Neuronal stem cell (in vitro differentiated cells): Measurements from ENCODE around the gene GOLGA6A.
"Not testable (repeated sequence)": the region's sequence is repeated elsewhere in the genome, so short reads cannot be mapped to it uniquely, and the experiment has no call there.

Experiments used
- DNase-seq: peaks from one replicate; pipeline ENCODE4 v3.0.0-alpha.2; 2013; ENCODE audit warnings: low spot score
- H2AFZ ChIP-seq: one replicate; pipeline ENCODE4 v1.6.1; 2013; ENCODE audit warnings: mild to moderate bottlenecking, low read length, inconsistent platforms
- H2AK5ac ChIP-seq: 2 replicates; pipeline ENCODE4 v1.6.1; 2013; ENCODE audit warnings: low read depth, mild to moderate bottlenecking, inconsistent platforms, low read length, moderate library complexity, mixed read lengths
- H2BK120ac ChIP-seq: 2 replicates; pipeline ENCODE4 v1.6.1; 2013; ENCODE audit warnings: low read depth, mild to moderate bottlenecking, inconsistent platforms, low read length, moderate library complexity, mixed read lengths
- H2BK12ac ChIP-seq: one replicate; pipeline ENCODE4 v1.6.1; 2013; ENCODE audit warnings: low read length, inconsistent platforms
- H2BK15ac ChIP-seq: 2 replicates; pipeline ENCODE4 v1.6.1; 2013; ENCODE audit warnings: mild to moderate bottlenecking, low read length, inconsistent platforms, mixed read lengths
- H2BK5ac ChIP-seq: one replicate; pipeline ENCODE4 v1.6.1; 2013; ENCODE audit warnings: inconsistent platforms, mild to moderate bottlenecking, low read length, moderate library complexity
- H3K14ac ChIP-seq: one replicate; pipeline ENCODE4 v1.6.1; 2013; ENCODE audit warnings: low read length, inconsistent platforms
- H3K18ac ChIP-seq: 2 replicates; pipeline ENCODE4 v1.6.1; 2013; ENCODE audit warnings: low read length, inconsistent platforms
- H3K23ac ChIP-seq: 2 replicates; pipeline ENCODE4 v1.6.1; 2013; ENCODE audit warnings: low read depth, mild to moderate bottlenecking, mixed read lengths, low read length, inconsistent platforms; ENCODE audit not compliant: poor library complexity
- H3K27ac ChIP-seq: replicated peaks from 3 replicates; pipeline ENCODE4 v1.5.1; 2013; ENCODE audit warnings: low read length, inconsistent platforms
- H3K27me3 ChIP-seq, 3 experiments: 2 replicates each; pipeline ENCODE4 v1.6.1; 2013; ENCODE audit warnings: low read length in 3 of 3, mild to moderate bottlenecking in 2 of 3, inconsistent platforms in 1 of 3, low read depth in 1 of 3, mixed read lengths in 1 of 3, moderate library complexity in 1 of 3; ENCODE audit not compliant: control insufficient read depth in 3 of 3, insufficient read depth in 3 of 3
- H3K36me3 ChIP-seq, 2 donors: replicated peaks in 1 of 2; 2 replicates each; pipeline ENCODE4 v1.6.1; 2013; ENCODE audit warnings: low read length in 2 of 2; ENCODE audit not compliant: control insufficient read depth in 2 of 2, insufficient read depth in 2 of 2
- H3K4ac ChIP-seq: 2 replicates; pipeline ENCODE4 v1.6.1; 2013; ENCODE audit warnings: inconsistent platforms, mild to moderate bottlenecking, low read length, moderate library complexity
- H3K4me1 ChIP-seq, 2 donors: 1 replicate in 1 of 2; 2 replicates in 1 of 2; pipeline ENCODE4 v1.6.1; 2013; ENCODE audit warnings: low read length in 2 of 2, low read depth in 1 of 2; ENCODE audit not compliant: control insufficient read depth in 2 of 2, insufficient read depth in 1 of 2
- H3K4me2 ChIP-seq: one replicate; pipeline ENCODE4 v1.6.1; 2013; ENCODE audit warnings: mild to moderate bottlenecking, low read length, inconsistent platforms; ENCODE audit not compliant: insufficient read depth, poor library complexity, severe bottlenecking
- H3K4me3 ChIP-seq, 2 donors: 2 replicates each; pipeline ENCODE4 v1.5.1; 2013; ENCODE audit warnings: low read length in 2 of 2, mild to moderate bottlenecking in 2 of 2, inconsistent platforms in 1 of 2, moderate library complexity in 1 of 2
- H3K79me1 ChIP-seq: one replicate; pipeline ENCODE4 v1.6.1; 2013; ENCODE audit warnings: low read depth, mild to moderate bottlenecking, inconsistent platforms, low read length, moderate library complexity
- H3K9ac ChIP-seq: one replicate; pipeline ENCODE4 v1.6.1; 2013; ENCODE audit warnings: mild to moderate bottlenecking, low read depth, low read length, inconsistent platforms; ENCODE audit not compliant: poor library complexity
- H3K9me3 ChIP-seq, 2 donors: replicated peaks in 1 of 2; 2 replicates each; pipeline versions ENCODE3 to v1.6.1; 2013; ENCODE audit warnings: low read length in 2 of 2, mild to moderate bottlenecking in 2 of 2, inconsistent platforms in 1 of 2, low read depth in 1 of 2, mixed read lengths in 1 of 2, moderate library complexity in 1 of 2; ENCODE audit not compliant: control insufficient read depth in 2 of 2, insufficient read depth in 1 of 2
- H4K8ac ChIP-seq: one replicate; pipeline ENCODE4 v1.6.1; 2013; ENCODE audit warnings: low read depth, mild to moderate bottlenecking, inconsistent platforms, low read length, moderate library complexity
- H4K91ac ChIP-seq: one replicate; pipeline ENCODE4 v1.6.1; 2013; ENCODE audit warnings: low read length, low read depth, mild to moderate bottlenecking, inconsistent platforms; ENCODE audit not compliant: poor library complexity
- WGBS, 2 donors: extraction: QIAGEN DNeasy Blood & Tissue Kit; methylation state at CpG; one replicate each; pipeline ENCODE4 v1.1.7; 2013; ENCODE audit warnings: missing lambda C conversion rate in 2 of 2, mixed read lengths in 1 of 2; ENCODE audit not compliant: insufficient read length in 2 of 2, insufficient replicate concordance in 1 of 2; ENCODE audit errors: extremely low coverage in 2 of 2; 5-methylcytosine and 5-hydroxymethylcytosine counted together

GOLGA6A gene

DNA sequence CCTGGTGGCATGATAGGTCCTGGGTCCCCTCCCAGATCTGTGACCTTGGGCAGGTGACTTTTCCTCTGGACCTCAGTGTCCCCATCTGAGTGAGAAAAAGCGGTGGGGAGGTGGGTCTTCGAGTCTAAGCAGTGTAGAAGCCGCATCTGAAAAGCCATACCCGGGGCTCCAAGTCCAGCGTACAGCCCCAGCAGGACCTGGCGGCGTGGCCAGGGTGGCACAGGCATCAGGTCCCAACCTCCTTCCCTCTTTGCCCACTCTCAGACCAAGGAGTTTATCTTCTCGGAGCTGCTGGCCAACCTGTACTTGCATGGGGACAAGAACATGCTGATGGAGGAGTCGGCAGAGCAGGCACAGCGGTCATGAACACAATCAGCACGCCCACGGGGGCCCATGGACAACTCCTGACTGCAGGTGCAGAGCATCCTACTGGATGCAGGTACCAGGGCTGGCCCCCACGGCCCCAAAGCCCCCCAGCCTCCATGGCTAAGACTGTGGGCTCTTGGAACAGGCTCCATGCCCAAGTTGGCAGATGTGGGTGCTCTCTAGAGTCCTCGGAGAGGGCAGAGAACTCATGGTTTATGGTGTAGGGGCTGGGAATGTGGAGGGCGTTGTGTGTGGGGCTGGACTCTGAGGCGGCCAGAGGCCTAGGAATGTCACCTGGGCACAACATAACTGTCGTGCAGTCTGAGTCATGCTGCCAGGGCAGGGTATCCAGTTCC lies 18.8 kb downstream of the GOLGA6A start:
- H3K36me3 ChIP-seq, H2BK120ac ChIP-seq, H2BK15ac ChIP-seq, H3K4me2 ChIP-seq, H3K14ac ChIP-seq, H2BK12ac ChIP-seq, H3K4ac ChIP-seq, H3K18ac ChIP-seq, H3K27ac ChIP-seq, H3K4me3 ChIP-seq, H3K23ac ChIP-seq, H4K91ac ChIP-seq, H2AK5ac ChIP-seq, H3K4me1 ChIP-seq, H2BK5ac ChIP-seq, H3K9ac ChIP-seq, H3K9me3 ChIP-seq, H3K79me1 ChIP-seq, H4K8ac ChIP-seq, DNase-seq, H2AFZ ChIP-seq: not testable (repeated sequence)
- H3K27me3 ChIP-seq = peaks cover 0 to 13% (median 0%) of the 10 kb centered on the region in 3 experiments
- WGBS, 2 donors = no CpG with 5 or more reads among the region's 17 CpGs

DNA sequence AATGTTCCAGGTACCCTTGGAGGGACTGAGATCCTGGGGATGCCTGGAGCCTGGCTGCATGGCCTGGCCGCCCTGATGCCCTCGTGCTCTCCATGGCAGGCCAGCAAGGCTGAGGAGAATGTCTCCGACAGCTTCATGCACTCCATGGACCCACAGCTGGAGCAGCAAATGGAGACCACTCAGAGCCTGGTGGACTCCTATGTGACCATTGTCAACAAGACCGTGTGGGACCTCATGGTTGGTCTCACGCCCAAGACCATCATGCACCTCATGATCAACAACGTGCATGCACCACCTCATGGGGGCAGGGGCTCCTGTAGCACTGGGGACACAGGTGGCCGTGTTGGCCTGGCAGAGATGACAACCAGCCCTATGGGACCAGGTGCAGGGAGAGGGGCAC lies 19.7 kb downstream of the GOLGA6A start:
- Histone ChIP-seq H3K18ac (no peak overlapping the region), H3K9ac (no peak overlapping the region), H3K27ac (no peak overlapping the region), H4K91ac (no peak overlapping the region), H3K14ac (no peak overlapping the region), H3K36me3 (no peaks in the 10 kb centered on the region), H3K9me3 (peaks cover 0 to 2% of the 10 kb centered on the region in 2 donors), H3K79me1 (peaks cover 2% of the 10 kb centered on the region), H3K4me2 (no peak overlapping the region), H3K4me3 (peak overlapping the region in 1 of 2 donors; percentile 9), H2BK12ac (no peak overlapping the region), H3K4ac (no peak overlapping the region), H4K8ac (no peak overlapping the region), H3K23ac (no peak overlapping the region), H2BK120ac (no peak overlapping the region), H2AFZ (no peak overlapping the region), H2BK15ac (no peak overlapping the region), H2BK5ac (no peak overlapping the region), H2AK5ac (no peak overlapping the region), H3K4me1 (no peaks in the 10 kb centered on the region), H3K27me3 (peaks cover 0 to 16% (median 0%) of the 10 kb centered on the region in 3 experiments)
- DNase-seq = no peak
- WGBS, 2 donors = no CpG with 5 or more reads among the region's 7 CpGs

DNA sequence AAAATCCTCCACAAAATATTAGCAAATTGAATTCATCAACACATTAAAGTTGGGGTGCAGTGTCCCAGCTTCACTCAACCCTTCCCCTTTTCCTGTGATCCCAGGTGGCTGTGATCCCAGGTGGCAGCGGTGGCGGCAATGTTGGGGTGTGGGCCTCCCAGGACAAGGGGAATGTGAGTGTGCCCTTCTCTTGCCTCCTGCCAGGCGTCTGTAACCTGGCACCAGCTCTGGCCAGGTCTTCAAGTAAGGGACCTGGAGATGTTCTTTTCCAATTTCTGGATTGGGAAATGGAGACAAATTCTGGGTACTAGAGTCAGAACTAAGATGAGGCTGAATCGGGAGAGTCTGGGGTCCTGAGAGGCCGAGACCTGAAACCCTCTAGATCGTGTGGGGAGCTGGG lies 20.1 kb downstream of the GOLGA6A start:
- Histone ChIP-seq H3K18ac (no peak overlapping the region), H3K9ac (no peak overlapping the region), H3K4me2 (no peak overlapping the region), H3K79me1 (peaks cover 2% of the 10 kb centered on the region), H3K23ac (no peak overlapping the region), H2BK120ac (no peak overlapping the region), H3K9me3 (peaks cover 0 to 2% of the 10 kb centered on the region in 2 donors), H3K27me3 (peaks cover 0 to 18% (median 0%) of the 10 kb centered on the region in 3 experiments), H3K36me3 (no peaks in the 10 kb centered on the region), H2AK5ac (no peak overlapping the region), H2BK12ac (no peak overlapping the region), H3K4ac (no peak overlapping the region), H3K4me3 (peak overlapping the region in 1 of 2 donors; percentile 9), H2BK5ac (no peak overlapping the region), H3K4me1 (no peaks in the 10 kb centered on the region), H2BK15ac (no peak overlapping the region), H2AFZ (no peak overlapping the region), H4K8ac (no peak overlapping the region), H3K27ac (no peak overlapping the region), H3K14ac (no peak overlapping the region), H4K91ac (no peak overlapping the region)
- DNase-seq = no peak
- WGBS, 2 donors = no CpG with 5 or more reads among the region's 6 CpGs

DNA sequence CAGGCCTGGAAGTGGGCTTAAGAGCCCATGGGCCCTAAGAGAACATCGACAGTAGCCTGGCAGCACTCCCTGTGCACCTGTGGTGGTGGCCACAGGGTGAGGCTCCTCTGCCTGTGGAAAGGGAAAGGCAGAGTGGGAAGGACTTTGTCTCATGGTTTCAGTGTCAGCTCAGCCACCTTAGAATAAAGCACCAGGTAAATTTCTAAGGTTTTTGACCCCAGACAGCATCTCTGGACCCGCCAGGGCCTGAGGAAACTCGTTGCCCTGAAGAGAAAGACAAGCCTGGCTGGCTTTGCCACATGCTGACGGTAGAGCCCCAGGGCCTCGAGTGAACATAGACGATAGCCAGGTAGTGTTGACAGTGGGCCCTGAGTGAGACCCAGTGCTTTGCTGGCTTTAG lies 22.1 kb downstream of the GOLGA6A start:
- Histone ChIP-seq H2AK5ac (no peak overlapping the region), H3K4me1 (no peaks in the 10 kb centered on the region), H2BK12ac (no peak overlapping the region), H4K8ac (no peak overlapping the region), H3K4me3 (no peak overlapping the region), H3K4ac (no peak overlapping the region), H3K9me3 (peaks cover 0 to 2% of the 10 kb centered on the region in 2 donors), H3K79me1 (peaks cover 2% of the 10 kb centered on the region), H3K9ac (no peak overlapping the region), H3K18ac (no peak overlapping the region), H2BK15ac (no peak overlapping the region), H3K23ac (no peak overlapping the region), H3K27ac (no peak overlapping the region), H3K4me2 (no peak overlapping the region), H2BK5ac (no peak overlapping the region), H2BK120ac (no peak overlapping the region), H3K36me3 (no peaks in the 10 kb centered on the region), H2AFZ (no peak overlapping the region), H4K91ac (no peak overlapping the region), H3K14ac (no peak overlapping the region), H3K27me3 (peaks cover 0 to 21% (median 0%) of the 10 kb centered on the region in 3 experiments)
- DNase-seq = no peak
- no CpG with 5 or more reads among the region's 6 CpGs for WGBS, 2 donors
